Erythroblast (primary cell): ENCODE data around the gene MYO15B.

ENCODE experiments used
- DNase-seq, 2 experiments: peaks; one replicate each; lab custom pipeline; 2025; lab: John Stamatoyannopoulos, UW
- GATA1 ChIP-seq: IDR thresholded peaks from 2 replicates; pipeline ENCODE4 v1.6.1; 2011; ENCODE audit warnings: low read depth, mild to moderate bottlenecking, control low read depth, low read length, moderate library complexity
- POLR2A ChIP-seq: IDR thresholded peaks from 2 replicates; pipeline ENCODE4 v1.6.1; 2011; ENCODE audit warnings: mild to moderate bottlenecking, low read length

MYO15B gene

DNA sequence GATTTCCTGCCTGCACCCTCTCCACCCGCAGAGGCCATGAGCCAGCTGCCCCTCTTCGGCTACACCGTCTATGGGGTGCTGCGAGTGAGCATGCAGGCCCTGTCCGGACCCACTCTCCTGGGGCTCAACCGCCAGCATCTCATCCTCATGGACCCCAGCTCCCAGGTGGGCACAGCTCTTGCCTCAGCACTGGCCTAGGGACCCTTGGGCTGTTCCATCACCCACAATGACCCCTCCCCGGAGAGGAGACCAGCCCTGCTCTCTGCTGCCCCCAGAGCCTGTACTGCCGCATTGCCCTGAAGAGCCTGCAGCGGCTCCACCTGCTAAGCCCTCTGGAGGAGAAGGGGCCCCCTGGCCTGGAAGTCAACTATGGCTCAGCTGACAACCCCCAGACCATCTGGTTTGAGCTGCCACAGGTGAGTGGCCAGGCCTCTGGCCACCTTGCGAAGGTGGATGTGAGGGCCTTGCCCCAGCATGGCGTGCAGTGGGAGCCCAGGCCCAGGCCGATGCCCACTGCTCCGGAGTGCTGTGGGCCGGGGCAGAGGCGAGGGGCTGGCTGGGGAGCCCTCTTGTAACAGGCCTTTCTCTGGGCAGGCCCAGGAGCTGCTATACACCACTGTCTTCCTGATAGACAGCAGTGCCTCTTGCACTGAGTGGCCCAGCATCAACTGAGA, 38.4 kb downstream of the MYO15B start:
- DNase-seq: peak; percentile 41 to 43
- TF ChIP-seq POLR2A (no peak), GATA1 (no peak)

DNA sequence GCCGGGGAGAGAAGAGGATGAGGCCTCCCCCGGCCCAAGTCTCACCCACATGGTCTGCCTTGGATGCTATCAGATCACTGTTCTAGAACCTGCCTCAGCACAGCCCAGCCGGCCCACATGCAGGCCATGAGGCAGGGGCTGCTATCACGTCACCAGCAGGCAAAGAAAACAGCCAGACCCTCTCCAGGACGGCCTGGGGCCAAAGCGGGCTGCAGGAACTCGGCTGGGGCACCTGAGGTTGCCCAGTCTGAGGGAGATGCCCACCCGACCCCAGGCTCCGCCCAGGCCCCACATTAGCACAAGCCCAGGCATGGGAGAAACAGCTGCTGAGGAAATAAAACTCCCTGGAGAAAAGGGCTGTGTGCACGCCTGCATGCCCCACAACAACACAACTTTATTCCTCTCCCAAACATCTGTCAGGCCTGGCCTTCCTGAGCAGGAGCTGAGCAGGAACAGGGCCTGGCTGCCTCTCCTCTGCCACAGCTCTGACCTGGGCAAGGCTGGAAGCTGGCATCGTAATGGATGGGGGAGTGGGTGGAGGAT, 39.0 kb downstream of the MYO15B start:
- TF ChIP-seq GATA1: no peak
- no peak for TF ChIP-seq POLR2A
- no peak for DNase-seq

GRCh38 chr17:75627094-75627493, 39.5 kb downstream of the MYO15B start:
- TF ChIP-seq POLR2A: no peak
- no peak for TF ChIP-seq GATA1
- no peak for DNase-seq

DNA sequence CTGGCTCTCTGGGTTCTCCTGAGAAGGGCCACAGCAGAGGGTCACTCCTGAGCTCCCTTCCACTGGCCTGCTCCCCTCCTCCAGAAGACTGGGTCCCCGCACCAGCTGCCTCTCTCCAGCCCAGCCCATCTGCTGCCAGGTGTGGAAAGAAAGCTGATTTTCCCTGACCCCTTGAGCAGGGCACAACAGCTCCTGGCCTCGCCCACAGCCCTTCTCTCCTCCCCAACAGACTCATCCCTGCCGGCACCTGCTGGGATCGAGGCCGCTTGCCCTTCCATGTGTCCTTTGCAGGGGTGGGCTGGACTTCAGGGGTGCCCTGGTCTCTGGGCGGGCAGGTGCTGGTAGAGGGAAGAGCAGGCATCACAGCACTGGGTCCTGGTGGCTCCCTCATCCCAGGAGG, 40.8 kb downstream of the MYO15B start:
- TF ChIP-seq POLR2A: no peak
- no peak for TF ChIP-seq GATA1
- DNase-seq: no peak

DNA sequence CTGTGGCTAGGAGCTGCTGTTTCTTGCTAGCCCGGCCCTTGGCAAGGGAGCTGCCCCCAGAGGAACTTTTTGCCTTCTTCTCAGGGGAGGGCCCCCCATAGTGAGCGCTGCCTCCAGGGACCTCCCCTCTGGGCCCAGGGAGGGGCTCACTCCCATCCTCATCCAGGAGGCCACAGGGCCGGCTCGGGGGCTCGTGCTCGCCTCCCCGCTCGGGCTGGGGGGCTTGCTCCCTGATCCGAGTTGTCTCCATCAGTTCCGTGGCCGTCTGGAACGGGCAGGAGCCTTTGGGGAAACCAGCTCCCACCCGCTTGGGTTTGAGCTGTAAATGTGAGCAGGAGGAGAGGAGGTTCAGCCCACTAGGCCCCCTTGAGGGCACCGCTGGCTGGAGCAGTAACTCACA, 41.6 kb downstream of the MYO15B start:
- TF ChIP-seq GATA1 (no peak), POLR2A (no peak)
- no peak for DNase-seq

DNA sequence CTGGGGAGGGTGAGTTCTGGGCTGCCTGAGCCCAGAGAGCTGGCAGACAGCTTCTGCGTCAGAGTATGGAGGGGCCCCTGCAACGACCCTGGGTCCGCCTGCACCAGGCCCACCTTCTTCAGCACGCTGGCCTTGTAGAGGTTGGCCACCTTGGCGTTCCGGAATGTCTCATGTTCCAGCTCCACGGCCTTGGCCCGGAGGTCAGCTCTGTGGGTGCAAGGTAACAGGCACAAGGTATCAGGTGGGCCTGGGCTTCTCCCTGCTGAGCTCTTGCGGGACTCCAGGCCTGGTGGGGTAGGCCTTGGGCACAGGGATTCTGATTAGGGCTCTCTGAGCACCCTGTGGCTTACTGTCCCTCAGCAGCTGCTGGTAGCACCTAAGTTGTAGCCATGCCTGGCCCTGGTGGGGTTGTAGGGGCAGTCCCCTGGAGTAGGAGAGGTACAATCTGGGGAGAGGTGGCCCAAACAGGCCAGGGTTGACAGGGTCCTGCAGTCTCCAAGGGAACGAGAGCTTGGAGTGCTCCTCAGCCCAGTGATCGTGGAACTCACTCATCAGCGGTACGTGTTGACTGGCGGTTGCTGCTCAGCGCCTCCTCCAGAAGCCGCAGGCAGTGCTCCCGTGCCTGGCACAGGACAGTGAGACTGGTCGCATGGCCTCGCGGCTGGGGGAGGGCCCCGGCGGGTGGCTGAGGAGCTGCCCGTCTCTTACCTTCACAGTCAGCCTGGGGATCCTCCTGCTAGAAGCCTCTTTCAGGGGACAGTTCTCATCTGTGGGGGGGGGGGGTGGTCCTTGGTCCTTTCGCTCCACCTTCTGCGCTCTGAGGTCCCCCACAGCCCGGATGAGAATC, 42.7 kb downstream of the MYO15B start:
- no peak for DNase-seq
- TF ChIP-seq POLR2A (no peak), GATA1 (no peak)

GRCh38 chr17:75631353-75631752, 43.8 kb downstream of the MYO15B start:
- DNase-seq: no peak
- no peak for TF ChIP-seq POLR2A
- no peak for TF ChIP-seq GATA1

DNA sequence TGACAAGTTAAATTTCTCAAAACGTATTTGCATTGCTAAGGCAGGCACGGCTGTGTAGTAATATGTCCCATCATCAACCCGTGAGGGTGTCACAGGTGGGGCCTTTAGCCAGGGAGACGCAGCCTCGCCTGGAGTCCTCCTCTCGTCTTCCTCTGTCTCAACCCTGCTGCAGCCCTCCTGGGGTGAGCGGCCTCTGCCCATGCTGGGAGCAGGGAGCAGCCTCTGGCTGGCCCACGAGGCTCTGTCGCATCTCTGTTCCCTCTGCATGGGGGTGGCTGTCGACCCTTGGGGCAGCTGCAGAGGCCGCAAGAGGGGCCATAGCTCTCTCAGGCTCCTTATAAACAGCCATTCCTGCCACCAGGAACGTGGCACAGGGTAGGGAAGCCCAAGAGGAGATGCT, 44.8 kb downstream of the MYO15B start:
- DNase-seq: no peak

DNA sequence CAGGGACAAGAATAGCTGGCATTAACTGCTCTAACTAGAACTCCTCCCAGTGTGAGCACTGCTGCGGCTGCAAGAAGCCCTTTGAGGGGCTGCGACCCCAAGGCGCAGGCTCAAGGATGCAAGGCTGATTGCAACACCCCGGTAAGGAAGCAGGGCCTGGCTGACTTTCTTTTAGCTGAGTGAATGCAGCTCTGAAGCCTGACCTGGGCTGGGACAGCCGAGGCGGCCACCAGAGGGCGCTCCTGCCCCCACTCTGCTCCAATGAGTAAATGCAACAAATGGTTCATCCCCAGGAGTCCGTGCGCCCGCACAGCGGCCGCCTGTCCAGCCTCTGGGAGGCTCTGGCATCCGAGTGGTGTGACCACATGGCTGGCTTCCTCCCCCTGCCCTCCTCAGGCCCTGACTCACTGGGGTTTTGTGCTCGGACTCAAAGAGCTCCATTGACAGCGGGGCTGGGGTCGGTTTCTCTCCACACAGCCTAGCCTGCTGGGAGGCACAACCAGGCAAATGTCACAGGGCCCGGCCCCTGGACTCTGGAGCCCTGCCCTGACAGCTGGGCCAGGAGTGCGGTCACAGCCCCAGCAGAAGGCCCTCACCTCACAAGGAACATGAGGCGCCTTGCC, 45.4 kb downstream of the MYO15B start, which contains the start of gene SMIM5:
Gene SMIM5, plus strand, starts transcription at position 572 of the 623 bp plus-strand sequence. CDS start 6,768 bp downstream, outside the sequence.
- DNase-seq: peak; percentile 86 to 93
- TF ChIP-seq POLR2A (no peak), GATA1 (no peak)

More for the DNA sequence above, 44.8 kb downstream of the MYO15B start:
- no peak for TF ChIP-seq POLR2A
- TF ChIP-seq GATA1: no peak

GRCh38 chr17:75633486-75634375, 46.1 kb downstream of the MYO15B start:
- peak; percentile 93 for TF ChIP-seq POLR2A
- TF ChIP-seq GATA1: no peak
- peak; percentile 91 to 93 for DNase-seq

DNA sequence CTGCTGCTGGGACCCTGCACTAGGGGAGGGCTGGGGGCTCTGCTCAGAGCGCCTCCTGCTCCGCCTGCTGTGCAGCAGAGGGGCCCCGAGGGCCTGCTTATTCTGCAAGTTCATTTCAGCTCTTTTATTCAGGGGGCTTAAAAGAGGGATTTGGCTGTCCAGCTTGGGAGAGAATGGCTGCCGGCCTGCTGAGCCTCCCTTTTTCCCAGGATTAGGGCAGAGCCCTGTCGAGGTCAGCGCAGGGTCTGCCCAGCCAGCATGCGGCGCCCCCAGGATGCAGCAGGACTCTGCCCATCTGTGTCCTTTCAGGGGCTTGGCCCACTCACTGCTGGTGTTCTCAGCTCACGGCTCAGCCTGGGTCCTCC, 46.8 kb downstream of the MYO15B start:
- no peak for DNase-seq
- TF ChIP-seq GATA1: no peak
- TF ChIP-seq POLR2A: no peak

DNA sequence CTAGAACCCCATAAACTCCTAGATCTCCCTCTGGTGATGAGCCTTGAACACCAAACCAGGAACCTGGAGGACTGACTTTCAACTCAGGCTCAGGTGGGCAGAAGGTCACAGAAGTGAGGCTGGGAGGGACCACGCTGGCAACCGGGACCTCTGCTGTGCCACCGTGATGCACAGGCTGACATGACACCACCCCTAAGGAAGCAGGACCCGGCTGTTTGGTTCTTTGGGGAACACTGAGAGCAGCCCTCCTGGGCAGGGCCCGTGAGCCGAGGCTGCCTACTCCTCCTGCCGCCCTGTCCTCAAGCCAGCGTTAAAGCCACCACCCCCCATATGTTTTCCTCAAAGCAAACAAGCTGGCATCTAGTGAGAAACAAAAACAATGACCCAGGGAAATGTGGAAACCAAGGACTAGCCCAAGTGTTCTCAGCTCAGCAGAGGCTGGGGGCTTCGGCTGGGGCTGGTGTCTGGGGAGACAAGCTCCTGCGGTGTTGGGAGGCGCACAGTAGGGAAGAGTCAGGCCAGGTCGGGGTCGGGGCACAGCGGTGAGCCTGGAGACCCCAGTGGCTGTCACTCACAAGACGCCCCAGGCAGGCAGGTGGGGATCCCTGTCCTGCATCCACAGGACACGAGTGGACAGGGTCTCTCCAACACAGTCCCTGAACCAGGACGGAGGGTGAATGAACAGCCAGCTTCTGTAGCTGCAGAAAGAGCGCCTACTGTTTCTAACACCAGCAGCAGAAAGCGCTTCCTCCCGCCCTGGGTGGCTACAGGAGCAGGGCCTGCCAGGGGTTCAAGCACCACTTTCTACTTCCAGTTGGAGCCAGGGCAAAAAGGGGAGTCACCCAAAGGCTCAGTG, 47.4 kb downstream of the MYO15B start:
- peak; percentile 45 to 63 for DNase-seq
- no peak for TF ChIP-seq POLR2A
- no peak for TF ChIP-seq GATA1

- TF ChIP-seq POLR2A: peak; percentile 98
- TF ChIP-seq GATA1: no peak
- peak; percentile 95 to 96 for DNase-seq
These were observed 48.1 kb downstream of the MYO15B start for GRCh38 chr17:75635610-75636202.
